Fibroblast of mammary gland (primary cell): ENCODE results near the gene PFKM.
"Not testable (repeated sequence)": the region's sequence is repeated elsewhere in the genome, so short reads cannot be mapped to it uniquely, and the experiment has no call there.

Experiments
- DNase-seq: peaks from one replicate; pipeline ENCODE4 v3.0.0-alpha.2; 2010; ENCODE audit warnings: low read depth
- H3K4me3 ChIP-seq: 2 replicates; pipeline ENCODE4 v1.5.1; 2011; ENCODE audit warnings: low read depth, mild to moderate bottlenecking, low read length, moderate library complexity; ENCODE audit not compliant: control insufficient read depth
- CTCF ChIP-seq: conservative IDR thresholded peaks from 2 replicates; pipeline ENCODE4 v1.5.1; 2011; ENCODE audit warnings: low read depth, low read length, inconsistent platforms; ENCODE audit not compliant: control insufficient read depth, insufficient read depth

PFKM gene

GRCh38 chr12:48123169-48123568 lies 4.0 kb downstream of the PFKM start:
- no peak for DNase-seq
- TF ChIP-seq CTCF, result no peak
- H3K4me3 ChIP-seq, result no peak overlapping the region

- not testable (repeated sequence) for H3K4me3 ChIP-seq, DNase-seq
These were observed 6.4 kb downstream of the PFKM start for GRCh38 chr12:48125542-48125941.

- DNase-seq, result no peak
- TF ChIP-seq CTCF, result no peak
- H3K4me3 ChIP-seq, result no peak overlapping the region
These were observed 6.8 kb downstream of the PFKM start for GRCh38 chr12:48125985-48126384.

- DNase-seq, result no peak
- no peak for TF ChIP-seq CTCF
- no peak overlapping the region for H3K4me3 ChIP-seq
These were observed 7.9 kb downstream of the PFKM start for GRCh38 chr12:48126953-48127630.

GRCh38 chr12:48128800-48129199 lies 9.6 kb downstream of the PFKM start:
- TF ChIP-seq CTCF, result no peak
- DNase-seq, result no peak
- no peak overlapping the region for H3K4me3 ChIP-seq

- H3K4me3 ChIP-seq, result no peak overlapping the region
- no peak for DNase-seq
- no peak for TF ChIP-seq CTCF
These were observed 10.2 kb downstream of the PFKM start for GRCh38 chr12:48129376-48129775.

GRCh38 chr12:48131517-48131916 lies 12.4 kb downstream of the PFKM start:
- TF ChIP-seq CTCF, result no peak
- no peak for DNase-seq
- H3K4me3 ChIP-seq, result no peak overlapping the region
